ENCODE results near the gene B4GALNT3. TPM values are rescaled to one million over a fixed set of nuclear protein-coding genes. Genes with fewer than 3 reads are reported as not detected.

B4GALNT3 gene
- total RNA-seq, 1 experiment from 2014 or later: 3.3 TPM

- no peak for DNase-seq (ENCODE audit: low spot score)
Measured at GRCh38 chr12:592024-592505, 132.3 kb downstream of the B4GALNT3 start.

DNA sequence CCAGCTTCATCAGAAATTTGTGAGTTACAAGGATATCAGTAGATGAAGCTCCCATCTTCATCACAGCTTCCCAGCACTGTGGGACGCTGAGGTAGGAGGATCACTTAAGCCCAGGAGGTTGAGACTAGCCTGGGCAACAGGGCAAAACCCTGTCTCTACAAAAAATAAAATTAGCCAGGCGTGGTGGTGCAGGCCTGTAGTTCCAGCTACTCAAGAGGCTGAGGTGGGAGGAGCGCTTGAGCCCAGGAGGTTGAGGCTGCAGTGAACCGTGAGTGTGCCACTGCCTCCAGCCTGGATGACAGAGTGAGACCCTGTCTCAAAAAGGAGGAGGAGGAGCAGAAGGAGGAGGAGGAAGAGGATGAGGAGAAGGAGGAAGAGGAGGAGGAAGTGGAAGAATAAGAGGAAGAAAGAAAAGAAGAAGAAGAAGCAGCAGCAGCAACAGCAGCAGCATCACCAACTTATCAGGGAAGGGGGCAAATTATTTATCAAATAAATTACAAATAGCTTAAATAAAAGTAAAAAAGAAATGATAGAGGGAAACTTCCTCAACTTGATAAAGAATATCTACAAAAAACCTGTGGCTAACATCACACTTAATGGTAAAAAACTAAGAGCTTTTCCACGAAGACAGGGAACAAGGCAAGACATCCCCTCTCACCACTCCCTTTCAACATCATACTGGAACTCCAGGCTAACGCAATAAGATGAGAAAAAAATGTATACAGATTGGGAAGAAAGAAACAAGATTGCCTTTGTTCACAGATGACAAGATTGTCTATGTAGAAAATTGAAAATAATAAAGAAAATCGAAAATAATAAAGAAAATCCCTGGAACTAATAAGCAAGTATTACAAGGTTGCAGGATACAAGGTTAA is 133.9 kb downstream of the B4GALNT3 start:
- no peak for DNase-seq (ENCODE audit: low spot score)

GRCh38 chr12:597926-598568 is 138.3 kb downstream of the B4GALNT3 start:
- DNase-seq (ENCODE audit: low spot score): no peak

DNA sequence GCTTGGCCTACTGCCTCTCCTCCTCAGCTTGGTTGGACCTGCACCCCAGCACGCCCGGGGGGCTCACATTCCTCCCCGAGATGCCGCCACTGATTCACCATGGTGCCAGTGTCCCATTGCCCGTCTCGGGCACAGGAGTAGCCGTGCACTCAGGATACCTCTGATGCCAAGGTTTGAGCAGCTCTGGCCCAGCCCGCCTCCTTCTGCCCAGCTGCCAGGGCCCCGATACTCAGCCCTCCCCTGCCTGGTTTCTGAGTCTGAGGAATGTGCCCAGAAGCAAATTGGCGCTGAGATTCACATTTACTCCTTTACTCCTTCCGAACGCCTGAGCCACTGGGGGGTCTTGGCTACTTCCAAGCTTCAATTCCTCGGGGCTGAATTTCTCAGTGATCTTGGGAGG is 140.0 kb downstream of the B4GALNT3 start:
- no peak for DNase-seq (ENCODE audit: low spot score)

GRCh38 chr12:601976-602699 is 142.4 kb downstream of the B4GALNT3 start:
- no peak for DNase-seq (ENCODE audit: low spot score)

DNA sequence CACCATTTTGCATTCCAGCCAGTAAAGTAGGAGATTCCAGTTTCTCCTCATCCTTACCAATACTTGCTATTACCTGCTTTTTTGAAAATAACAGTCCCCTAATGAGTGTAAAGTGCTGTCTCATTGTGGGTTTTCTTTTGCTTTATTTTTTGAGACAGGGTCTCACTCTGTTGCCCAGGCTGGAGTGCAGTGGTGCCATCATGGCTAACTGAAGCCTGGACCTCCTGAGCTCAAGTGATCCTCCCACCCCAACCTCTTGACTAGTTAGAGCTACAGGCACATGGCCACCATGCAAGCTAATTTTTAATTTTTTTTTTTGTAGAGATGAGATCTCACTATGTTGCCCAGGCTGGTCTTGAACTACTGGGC is 142.9 kb downstream of the B4GALNT3 start:
- no peak for DNase-seq (ENCODE audit: low spot score)

DNA sequence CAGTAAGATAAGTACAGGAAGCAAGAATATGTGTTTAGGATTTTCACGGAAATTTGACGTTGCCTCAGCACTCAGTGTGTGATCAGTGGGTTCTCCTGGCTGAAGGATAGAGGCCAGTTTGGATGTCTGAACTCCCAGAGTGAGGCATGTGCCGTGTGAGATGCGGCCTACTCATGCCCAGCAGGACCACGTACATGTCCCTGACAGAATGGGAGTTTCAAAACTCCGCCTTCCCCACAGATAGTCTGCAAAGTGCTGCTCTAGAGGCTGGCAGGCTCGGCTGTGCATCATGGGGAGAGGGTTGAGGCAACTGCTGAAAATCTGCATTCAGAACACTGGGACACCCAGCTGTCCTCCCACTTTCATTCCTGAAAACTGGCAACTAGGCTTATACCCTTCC is 145.2 kb downstream of the B4GALNT3 start:
- no peak for DNase-seq (ENCODE audit: low spot score)

GRCh38 chr12:607541-608001 is 147.8 kb downstream of the B4GALNT3 start:
- DNase-seq (ENCODE audit: low spot score): no peak

DNA sequence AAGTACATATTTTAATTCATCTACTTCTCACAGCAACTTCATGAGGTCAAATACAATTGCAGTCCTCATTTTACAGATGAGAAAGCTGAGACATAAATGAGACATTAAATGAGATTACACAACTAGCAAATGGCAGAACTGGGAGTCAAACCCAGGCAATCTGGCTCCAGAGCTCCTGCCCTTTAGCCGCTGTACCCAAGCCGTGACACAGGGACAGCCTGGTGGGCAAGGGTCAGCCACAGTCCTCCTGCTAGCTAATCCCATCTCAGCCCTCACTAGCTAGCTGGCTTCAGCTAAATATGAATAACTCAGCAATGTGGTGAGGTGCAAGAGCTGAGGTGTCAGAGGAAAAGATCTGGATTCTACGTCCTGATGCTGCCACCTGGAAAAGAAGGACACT is 148.7 kb downstream of the B4GALNT3 start:
- no peak for DNase-seq (ENCODE audit: low spot score)

DNA sequence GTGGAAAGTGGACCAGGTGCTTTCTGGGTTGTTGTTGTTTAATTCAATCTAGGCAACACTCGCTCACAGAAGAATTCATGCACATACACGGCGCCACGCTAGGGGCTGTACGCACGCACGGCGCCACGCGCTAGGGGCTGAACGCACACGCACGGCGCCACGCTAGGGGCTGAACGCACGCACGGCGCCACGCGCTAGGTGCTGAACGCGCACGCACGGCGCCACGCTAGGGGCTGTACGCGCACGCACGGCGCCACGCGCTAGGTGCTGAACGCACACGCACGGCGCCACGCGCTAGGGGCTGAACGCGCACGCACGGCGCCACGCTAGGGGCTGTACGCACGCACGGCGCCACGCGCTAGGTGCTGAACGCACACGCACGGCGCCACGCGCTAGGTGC is 149.2 kb downstream of the B4GALNT3 start:
- no peak for DNase-seq (ENCODE audit: low spot score)

DNA sequence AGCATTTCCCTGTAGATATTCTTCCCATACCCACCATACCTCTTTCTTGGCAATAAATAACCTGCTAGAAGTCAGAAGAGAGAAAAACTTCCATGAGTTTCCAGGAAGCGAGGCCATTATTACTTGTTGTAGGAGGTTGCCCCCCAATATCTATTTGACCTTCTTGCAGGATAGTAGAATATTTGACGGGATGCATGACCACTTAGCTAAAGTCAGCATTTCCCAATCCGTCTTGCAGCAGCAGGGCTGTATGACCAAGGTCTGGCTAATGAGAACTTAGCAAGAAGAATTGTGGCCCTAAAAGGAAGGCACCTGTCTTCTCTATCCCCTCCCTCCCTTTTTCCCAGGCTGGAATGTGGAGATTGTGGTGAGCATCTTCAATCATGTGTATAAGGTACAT is 152.0 kb downstream of the B4GALNT3 start:
- DNase-seq (ENCODE audit: low spot score): no peak

GRCh38 chr12:612293-612692 is 152.6 kb downstream of the B4GALNT3 start:
- DNase-seq (ENCODE audit: low spot score): no peak

- DNase-seq (ENCODE audit: low spot score): no peak
Measured at GRCh38 chr12:612886-613285, 153.1 kb downstream of the B4GALNT3 start.

Other genes starting within 250 kb of the B4GALNT3 start
- gene SLC6A12, start 245.8 kb upstream of the B4GALNT3 start, total RNA-seq (2014; rRNA removed; shearing (Covaris generic)): 0.08 TPM in 1 of 2 replicates, not detected in the other
- gene SLC6A13, start 197.1 kb upstream of the B4GALNT3 start, total RNA-seq (2014; rRNA removed; shearing (Covaris generic)): 0.27 TPM in 1 of 2 replicates, not detected in the other
- 28.4 and 32.2 TPM in 2 replicates for gene KDM5A, start 70.6 kb upstream of the B4GALNT3 start, total RNA-seq (2014; rRNA removed; shearing (Covaris generic))
- 29.5 and 34.3 TPM in 2 replicates for gene CCDC77, start 58.3 kb upstream of the B4GALNT3 start, total RNA-seq (2014; rRNA removed; shearing (Covaris generic))
- not detected in 2 replicates for gene NINJ2, start 203.5 kb downstream of the B4GALNT3 start, total RNA-seq (2014; rRNA removed; shearing (Covaris generic))